Measurements from ENCODE around the gene TMEM132D.

DNA sequence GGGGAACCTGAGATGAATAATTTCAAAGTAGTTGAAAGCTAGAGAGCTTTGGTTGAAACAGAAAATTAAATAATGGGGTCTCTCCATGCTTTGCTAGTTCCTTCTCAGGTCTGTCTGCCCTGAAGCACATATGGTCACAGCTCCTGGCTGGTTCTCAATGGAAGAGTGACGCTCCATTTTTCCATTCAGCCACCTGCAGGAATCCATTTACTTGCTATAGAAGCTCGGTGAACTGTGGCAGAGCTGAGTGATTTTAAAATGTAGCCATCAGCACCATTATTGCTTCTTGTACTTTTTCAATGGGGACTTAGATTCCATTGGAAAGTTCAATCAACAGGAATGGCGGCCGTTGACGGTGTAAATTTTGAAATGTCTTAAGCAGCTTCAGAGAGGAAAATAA lies 525.3 kb downstream of the TMEM132D start:
- TF ChIP-seq TAF1 (conservative IDR thresholded peaks at IDR 0.05) (no peak), RXRA (IDR thresholded peaks at IDR 0.05) (no peak), GABPA (IDR thresholded peaks at IDR 0.05 in 1 of 2, conservative IDR thresholded peaks at IDR 0.05 in 1 of 2) (no peak), YY1 (IDR thresholded peaks at IDR 0.05) (no peak), SP1 (IDR thresholded peaks at IDR 0.05) (no peak), JUND (IDR thresholded peaks at IDR 0.05) (no peak), EGR1 (IDR thresholded peaks at IDR 0.05; ENCODE audit: low read depth in 2 of 2) (no peak), RAD21 (IDR thresholded peaks at IDR 0.05) (no peak)
- TF ChIP-seq, protein P1, sequence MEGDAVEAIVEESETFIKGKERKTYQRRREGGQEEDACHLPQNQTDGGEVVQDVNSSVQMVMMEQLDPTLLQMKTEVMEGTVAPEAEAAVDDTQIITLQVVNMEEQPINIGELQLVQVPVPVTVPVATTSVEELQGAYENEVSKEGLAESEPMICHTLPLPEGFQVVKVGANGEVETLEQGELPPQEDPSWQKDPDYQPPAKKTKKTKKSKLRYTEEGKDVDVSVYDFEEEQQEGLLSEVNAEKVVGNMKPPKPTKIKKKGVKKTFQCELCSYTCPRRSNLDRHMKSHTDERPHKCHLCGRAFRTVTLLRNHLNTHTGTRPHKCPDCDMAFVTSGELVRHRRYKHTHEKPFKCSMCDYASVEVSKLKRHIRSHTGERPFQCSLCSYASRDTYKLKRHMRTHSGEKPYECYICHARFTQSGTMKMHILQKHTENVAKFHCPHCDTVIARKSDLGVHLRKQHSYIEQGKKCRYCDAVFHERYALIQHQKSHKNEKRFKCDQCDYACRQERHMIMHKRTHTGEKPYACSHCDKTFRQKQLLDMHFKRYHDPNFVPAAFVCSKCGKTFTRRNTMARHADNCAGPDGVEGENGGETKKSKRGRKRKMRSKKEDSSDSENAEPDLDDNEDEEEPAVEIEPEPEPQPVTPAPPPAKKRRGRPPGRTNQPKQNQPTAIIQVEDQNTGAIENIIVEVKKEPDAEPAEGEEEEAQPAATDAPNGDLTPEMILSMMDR (IDR thresholded peaks at IDR 0.05; ENCODE audit: low read depth, low read length, missing input control), result no peak
- TF ChIP-seq, protein P2, sequence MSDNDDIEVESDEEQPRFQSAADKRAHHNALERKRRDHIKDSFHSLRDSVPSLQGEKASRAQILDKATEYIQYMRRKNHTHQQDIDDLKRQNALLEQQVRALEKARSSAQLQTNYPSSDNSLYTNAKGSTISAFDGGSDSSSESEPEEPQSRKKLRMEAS (IDR thresholded peaks at IDR 0.05), result no peak
- TF ChIP-seq, protein P3, sequence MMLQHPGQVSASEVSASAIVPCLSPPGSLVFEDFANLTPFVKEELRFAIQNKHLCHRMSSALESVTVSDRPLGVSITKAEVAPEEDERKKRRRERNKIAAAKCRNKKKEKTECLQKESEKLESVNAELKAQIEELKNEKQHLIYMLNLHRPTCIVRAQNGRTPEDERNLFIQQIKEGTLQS (IDR thresholded peaks at IDR 0.05), result no peak
- TF ChIP-seq, protein P4, sequence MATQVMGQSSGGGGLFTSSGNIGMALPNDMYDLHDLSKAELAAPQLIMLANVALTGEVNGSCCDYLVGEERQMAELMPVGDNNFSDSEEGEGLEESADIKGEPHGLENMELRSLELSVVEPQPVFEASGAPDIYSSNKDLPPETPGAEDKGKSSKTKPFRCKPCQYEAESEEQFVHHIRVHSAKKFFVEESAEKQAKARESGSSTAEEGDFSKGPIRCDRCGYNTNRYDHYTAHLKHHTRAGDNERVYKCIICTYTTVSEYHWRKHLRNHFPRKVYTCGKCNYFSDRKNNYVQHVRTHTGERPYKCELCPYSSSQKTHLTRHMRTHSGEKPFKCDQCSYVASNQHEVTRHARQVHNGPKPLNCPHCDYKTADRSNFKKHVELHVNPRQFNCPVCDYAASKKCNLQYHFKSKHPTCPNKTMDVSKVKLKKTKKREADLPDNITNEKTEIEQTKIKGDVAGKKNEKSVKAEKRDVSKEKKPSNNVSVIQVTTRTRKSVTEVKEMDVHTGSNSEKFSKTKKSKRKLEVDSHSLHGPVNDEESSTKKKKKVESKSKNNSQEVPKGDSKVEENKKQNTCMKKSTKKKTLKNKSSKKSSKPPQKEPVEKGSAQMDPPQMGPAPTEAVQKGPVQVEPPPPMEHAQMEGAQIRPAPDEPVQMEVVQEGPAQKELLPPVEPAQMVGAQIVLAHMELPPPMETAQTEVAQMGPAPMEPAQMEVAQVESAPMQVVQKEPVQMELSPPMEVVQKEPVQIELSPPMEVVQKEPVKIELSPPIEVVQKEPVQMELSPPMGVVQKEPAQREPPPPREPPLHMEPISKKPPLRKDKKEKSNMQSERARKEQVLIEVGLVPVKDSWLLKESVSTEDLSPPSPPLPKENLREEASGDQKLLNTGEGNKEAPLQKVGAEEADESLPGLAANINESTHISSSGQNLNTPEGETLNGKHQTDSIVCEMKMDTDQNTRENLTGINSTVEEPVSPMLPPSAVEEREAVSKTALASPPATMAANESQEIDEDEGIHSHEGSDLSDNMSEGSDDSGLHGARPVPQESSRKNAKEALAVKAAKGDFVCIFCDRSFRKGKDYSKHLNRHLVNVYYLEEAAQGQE (IDR thresholded peaks at IDR 0.05), result no peak

Measured in liver (tissue), 3 donors.